ENCODE results near the gene NXN.
"Not testable (repeated sequence)": the region's sequence is repeated elsewhere in the genome, so short reads cannot be mapped to it uniquely, and the experiment has no call there.

NXN gene

DNA sequence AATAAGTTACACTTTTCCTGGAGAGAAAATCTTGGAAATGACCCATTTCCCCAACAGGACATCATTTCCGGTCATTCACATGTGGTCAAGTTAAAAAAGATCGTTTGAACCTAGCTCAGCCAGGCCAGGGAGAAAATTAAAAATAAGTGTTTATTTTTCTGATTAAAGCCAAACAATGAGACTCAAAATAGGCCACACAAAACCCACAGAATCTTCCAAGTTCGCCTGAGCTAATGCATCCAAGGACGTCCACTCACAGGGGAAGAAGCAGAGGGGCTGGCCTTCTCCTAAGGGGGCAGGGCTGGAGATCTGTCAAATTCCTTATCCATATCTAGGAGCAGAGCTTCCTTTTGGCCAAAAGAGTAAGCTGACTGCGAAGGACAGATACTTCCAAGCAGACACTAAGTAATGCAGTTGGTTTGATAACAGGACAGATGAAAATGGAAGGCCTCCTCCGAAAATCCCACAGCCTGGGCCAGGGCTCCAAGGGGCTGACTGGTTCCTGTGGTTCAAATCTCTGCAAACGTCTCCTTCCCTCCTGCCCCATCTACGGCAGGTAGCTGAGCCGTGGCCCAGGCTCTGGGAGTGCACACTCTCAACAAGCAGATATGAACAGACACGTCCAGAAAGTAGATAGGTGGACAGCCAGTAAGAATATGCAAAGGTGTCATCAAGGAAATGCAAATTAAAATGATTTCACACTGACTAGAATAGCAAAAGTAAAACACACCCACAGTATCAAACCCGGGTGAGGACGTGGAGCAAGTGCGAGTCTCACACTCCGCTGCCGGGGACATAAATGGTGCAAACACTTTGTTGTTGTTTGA is 98.9 kb downstream of the NXN start:
- TF ChIP-seq, protein P1, sequence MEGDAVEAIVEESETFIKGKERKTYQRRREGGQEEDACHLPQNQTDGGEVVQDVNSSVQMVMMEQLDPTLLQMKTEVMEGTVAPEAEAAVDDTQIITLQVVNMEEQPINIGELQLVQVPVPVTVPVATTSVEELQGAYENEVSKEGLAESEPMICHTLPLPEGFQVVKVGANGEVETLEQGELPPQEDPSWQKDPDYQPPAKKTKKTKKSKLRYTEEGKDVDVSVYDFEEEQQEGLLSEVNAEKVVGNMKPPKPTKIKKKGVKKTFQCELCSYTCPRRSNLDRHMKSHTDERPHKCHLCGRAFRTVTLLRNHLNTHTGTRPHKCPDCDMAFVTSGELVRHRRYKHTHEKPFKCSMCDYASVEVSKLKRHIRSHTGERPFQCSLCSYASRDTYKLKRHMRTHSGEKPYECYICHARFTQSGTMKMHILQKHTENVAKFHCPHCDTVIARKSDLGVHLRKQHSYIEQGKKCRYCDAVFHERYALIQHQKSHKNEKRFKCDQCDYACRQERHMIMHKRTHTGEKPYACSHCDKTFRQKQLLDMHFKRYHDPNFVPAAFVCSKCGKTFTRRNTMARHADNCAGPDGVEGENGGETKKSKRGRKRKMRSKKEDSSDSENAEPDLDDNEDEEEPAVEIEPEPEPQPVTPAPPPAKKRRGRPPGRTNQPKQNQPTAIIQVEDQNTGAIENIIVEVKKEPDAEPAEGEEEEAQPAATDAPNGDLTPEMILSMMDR (IDR thresholded peaks at IDR 0.05; ENCODE audit: low read depth, low read length): no peak

DNA sequence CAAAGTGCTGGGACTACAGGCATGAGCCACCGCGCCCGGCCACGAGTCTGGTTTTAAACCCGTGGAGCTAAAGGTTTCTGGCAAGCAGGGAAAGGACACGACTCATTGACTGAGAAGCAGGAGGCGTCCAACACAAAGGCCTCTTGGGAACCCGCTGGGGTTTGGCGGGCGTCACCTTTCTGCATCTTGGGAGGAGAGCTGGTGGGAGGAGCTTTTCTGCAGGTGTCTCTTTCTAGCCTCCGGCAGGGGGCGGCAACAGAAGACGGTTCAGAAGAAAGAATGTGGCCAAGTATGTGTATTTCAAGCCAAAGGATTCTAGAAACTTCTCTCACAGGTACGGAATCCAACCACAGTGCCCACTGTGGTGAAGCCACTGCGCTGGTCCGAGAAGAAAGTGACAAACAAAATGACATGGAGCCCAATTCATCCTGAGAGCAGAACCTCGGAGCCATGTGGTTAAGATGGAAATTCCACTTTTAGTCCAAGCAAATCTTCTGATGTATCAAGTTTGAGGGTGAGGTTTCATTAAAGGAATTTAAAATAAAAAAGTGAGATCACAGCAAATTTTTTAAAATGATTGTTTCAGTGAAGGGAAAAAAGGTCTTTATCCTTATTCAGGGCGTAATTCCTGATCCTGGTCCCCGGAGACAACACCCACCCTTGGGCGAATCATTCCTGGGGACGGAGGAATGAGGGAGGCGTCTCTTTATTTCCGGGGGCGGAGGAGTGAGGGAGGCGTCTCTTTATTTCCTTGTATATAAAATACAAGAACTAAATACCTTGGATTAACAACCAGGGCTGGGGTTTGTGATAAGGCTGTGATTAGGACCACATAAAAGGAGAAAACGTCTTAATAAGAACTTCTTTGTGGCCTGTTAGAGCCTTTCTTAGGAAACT is 99.8 kb downstream of the NXN start:
- TF ChIP-seq, protein P1 (IDR thresholded peaks at IDR 0.05; ENCODE audit: low read depth, low read length): no peak

More for the DNA sequence above, 98.9 kb downstream of the NXN start:
- no peak overlapping the region for H3K4me3 ChIP-seq (ENCODE audit: low read depth, low read length)

DNA sequence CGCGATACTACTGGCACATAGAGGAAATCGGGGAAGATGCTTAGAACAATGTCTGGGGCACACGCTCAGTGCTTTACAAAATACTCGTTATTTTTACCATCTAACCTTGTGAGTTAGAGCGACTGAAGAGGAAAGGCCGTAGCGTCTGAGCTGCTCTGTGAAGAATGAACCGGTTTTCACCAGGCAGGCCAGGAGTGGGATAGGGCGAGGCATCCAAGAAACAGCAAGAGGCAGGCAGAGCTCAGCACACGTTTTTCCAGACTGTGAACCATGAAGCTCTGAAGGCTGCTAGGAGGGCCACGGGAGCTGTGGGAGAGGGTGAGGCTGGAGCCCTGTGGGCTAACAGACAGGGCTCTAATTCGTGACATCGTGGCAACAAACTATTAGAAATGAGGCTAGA is 101.9 kb downstream of the NXN start:
- H3K4me3 ChIP-seq (ENCODE audit: low read depth, low read length): no peak overlapping the region
- TF ChIP-seq, protein P1 (IDR thresholded peaks at IDR 0.05; ENCODE audit: low read depth, low read length): no peak

More for the DNA sequence above, 99.8 kb downstream of the NXN start:
- no peak overlapping the region for H3K4me3 ChIP-seq (ENCODE audit: low read depth, low read length)

DNA sequence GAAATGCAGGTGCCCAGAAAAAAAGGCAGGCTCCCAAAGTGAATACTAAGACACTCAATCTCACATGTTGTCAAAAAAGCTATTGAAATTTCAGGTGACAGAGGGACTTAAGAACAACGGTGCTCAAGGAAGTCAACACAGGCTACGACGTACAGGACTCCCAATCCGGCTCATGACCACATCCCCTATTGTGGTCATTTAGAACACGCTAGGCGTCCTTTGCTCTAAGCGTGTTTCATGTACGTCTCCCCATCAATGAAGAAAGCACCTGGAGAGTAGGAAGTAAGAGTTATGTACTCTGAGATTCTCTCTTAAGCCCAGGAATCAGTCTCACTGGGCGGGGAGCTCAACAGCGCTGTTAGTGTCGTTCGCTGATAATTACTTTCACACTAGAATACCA is 103.3 kb downstream of the NXN start:
- TF ChIP-seq, protein P1 (IDR thresholded peaks at IDR 0.05; ENCODE audit: low read depth, low read length): no peak
- H3K4me3 ChIP-seq (ENCODE audit: low read depth, low read length): no peak overlapping the region

DNA sequence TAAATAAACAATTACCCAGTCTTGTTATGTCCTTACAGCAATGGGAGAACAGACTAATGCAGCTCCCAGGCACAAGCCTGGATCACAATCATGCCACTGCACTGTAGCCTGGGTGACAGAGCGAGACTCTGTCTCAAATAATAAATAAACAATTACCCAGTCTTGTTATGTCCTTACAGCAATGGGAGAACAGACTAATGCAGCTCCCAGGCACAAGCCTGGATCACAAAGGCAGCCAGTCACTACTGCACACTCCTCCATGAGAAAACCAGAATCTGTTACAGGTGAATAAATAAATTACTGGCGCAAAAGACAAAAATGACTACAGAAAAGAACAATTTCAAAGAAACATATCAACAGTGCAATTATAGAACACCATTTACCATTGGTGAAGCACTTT is 105.0 kb downstream of the NXN start:
- H3K4me3 ChIP-seq (ENCODE audit: low read depth, low read length): not testable (repeated sequence)

DNA sequence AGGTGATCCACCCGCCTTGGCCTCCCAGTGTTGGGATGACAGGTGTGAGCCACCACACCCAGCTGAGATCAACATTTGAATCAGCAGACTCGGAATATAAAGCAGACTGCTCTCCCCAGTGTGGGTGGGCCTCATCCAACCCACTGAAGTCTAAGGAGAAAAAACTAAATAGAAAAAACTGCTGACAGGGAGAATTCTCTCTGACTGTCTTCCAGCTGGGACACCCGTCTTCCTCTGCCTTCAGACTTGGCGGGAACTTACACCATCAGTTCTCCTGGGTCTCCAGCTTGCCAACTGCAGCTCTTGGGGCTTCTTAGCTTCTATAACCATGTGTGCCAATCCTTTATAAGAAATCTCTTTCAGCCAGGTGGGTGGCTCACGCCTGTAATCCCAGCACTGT is 106.7 kb downstream of the NXN start:
- TF ChIP-seq, protein P1 (IDR thresholded peaks at IDR 0.05; ENCODE audit: low read depth, low read length): no peak
- H3K4me3 ChIP-seq (ENCODE audit: low read depth, low read length): no peak overlapping the region

DNA sequence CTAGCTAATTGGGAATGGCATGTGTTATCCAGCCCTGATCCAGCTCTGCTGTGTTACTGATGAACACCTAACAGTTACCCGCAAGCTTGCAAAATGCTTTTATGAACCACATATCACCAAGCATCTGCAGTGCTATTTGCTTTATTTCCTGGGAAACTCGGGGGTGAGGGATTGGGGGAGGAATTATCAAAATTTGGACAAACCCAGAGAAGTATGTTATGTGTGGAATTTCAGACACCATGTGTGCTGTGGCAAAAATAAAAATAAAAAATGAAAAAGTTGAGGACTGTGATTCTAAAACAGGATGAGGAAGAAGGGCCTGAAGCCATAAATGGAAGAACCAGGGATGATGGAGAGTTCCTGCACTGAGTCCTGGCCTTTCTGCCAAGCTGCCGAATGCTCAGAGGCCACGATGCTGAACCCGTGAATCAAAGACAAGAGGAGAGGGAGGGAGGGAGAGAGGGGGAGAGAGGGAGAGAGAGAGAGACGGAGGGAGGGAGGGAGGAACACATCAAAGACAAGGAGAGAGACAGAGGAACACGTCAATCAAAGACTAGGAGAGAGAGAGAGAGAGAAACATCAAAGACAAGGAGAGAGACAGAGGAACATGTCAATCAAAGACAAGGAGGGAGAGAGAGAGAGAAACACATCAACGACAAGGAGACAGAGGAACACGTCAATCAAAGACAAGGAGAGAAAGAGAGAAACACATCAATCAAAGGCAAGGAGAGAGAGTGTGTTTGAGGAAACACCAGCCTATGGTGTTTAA is 107.6 kb downstream of the NXN start:
- TF ChIP-seq, protein P1 (IDR thresholded peaks at IDR 0.05; ENCODE audit: low read depth, low read length): no peak
- no peak overlapping the region for H3K4me3 ChIP-seq (ENCODE audit: low read depth, low read length)

Data from WI38 (cell line).